Measurements from ENCODE around the gene KANSL2. TPM values are rescaled to one million over a fixed set of nuclear protein-coding genes. Genes with fewer than 3 reads are reported as not detected.

Gene KANSL2
- total and polyA plus RNA-seq, 9 of the 15 experiments (the other 6 are each of a cell fraction or from before 2014, with no cell fraction given), result 41.1 to 89.8 (median 55.4) TPM

- TF ChIP-seq REST (IDR thresholded peaks at IDR 0.05; ENCODE audit: borderline replicate concordance), result peak; percentile 91
- TF ChIP-seq REST (CRISPR knock-in tag; IDR thresholded peaks at IDR 0.05; ENCODE audit: low read depth), result no peak
- TF ChIP-seq ATF3 (IDR thresholded peaks at IDR 0.05), result no peak
- no peak for TF ChIP-seq ATF3 (CRISPR knock-in tag; conservative IDR thresholded peaks at IDR 0.05)
- TF ChIP-seq MBD2 (IDR thresholded peaks at IDR 0.05; ENCODE audit: borderline replicate concordance, low read depth), result no peak
- no peak for TF ChIP-seq ZBTB8A (IDR thresholded peaks at IDR 0.05; ENCODE audit: partially characterized antibody)
- no peak for TF ChIP-seq UBTF (IDR thresholded peaks at IDR 0.05; ENCODE audit: borderline replicate concordance in 1 of 2, low read depth in 2 of 2, low read length in 2 of 2)
- TF ChIP-seq RB1 (IDR thresholded peaks at IDR 0.05; ENCODE audit: low read depth), result peak; percentile 50; the same call in 1 of the 2 replicates
- peak; percentile 69 for TF ChIP-seq HMBOX1 (IDR thresholded peaks at IDR 0.05)
- no peak for TF ChIP-seq ZC3H8 (IDR thresholded peaks at IDR 0.05)
- no peak for TF ChIP-seq TAF9B (IDR thresholded peaks at IDR 0.05; ENCODE audit: partially characterized antibody)
- no peak for TF ChIP-seq NRF1 (conservative IDR thresholded peaks at IDR 0.05 in 1 of 2, IDR thresholded peaks at IDR 0.05 in 1 of 2)
- TF ChIP-seq FOXO4 (CRISPR knock-in tag; IDR thresholded peaks at IDR 0.05), result no peak
- TF ChIP-seq TRIM24 (IDR thresholded peaks at IDR 0.05), result no peak
- TF ChIP-seq HEY1 (CRISPR knock-in tag; IDR thresholded peaks at IDR 0.05; ENCODE audit: borderline replicate concordance), result no peak
- no peak for TF ChIP-seq ZNF175 (CRISPR knock-in tag; IDR thresholded peaks at IDR 0.05; ENCODE audit: low read depth)
Observed at GRCh38 chr12:48618541-48618940, 63.5 kb downstream of the KANSL2 start (continued).

Measured in K562 (cell line).